T-cell (primary cell): ENCODE results near the gene MYLK3. TPM values are rescaled to one million over a fixed set of nuclear protein-coding genes. Genes with fewer than 3 reads are reported as not detected.
"Not testable (repeated sequence)": the region's sequence is repeated elsewhere in the genome, so short reads cannot be mapped to it uniquely, and the experiment has no call there.

Source experiments
- ATAC-seq, 4 experiments: fragments of 200-7000 bp in 3 of 4; fragments of 150-1000 bp in 1 of 4; cut with Tn5 transposase; replicated peaks in 1 of 4; 1 replicate in 3 of 4; 2 replicates in 1 of 4; pipeline ENCODE4 v1.10.0; 2021; ENCODE audit warnings: moderate library complexity in 3 of 4, mild to moderate bottlenecking in 2 of 4, moderate number of reproducible peaks in 1 of 4
- CTCF ChIA-PET, 2 donors: fragments of 300-600 bp; sonication (Branson Sonifier 250); formaldehyde crosslinking; loops; one replicate each; lab custom pipeline; 2022; ENCODE audit warnings: antibody characterized with exemption in 2 of 2; lab: Charles Lee
- POLR2A ChIA-PET, 2 donors: fragments of 300-600 bp; sonication (Branson Sonifier 250); formaldehyde crosslinking; loops; one replicate each; lab custom pipeline; 2022; ENCODE audit warnings: antibody characterized with exemption in 2 of 2; lab: Charles Lee
- DNase-seq, 35 experiments: peaks; one replicate each; pipeline versions ENCODE4 v3.0.0 to v3.0.0-alpha.2; 2013 to 2023
- H3K27ac ChIP-seq: one replicate; pipeline ENCODE4 v1.5.1; 2013; ENCODE audit warnings: low read length
- H3K27me3 ChIP-seq, 2 experiments: replicated peaks in 1 of 2; 1 replicate in 1 of 2; 2 replicates in 1 of 2; pipeline versions ENCODE4 v1.6.1 to v1.7.0; 2013; ENCODE audit warnings: low read length in 1 of 2, mixed read lengths in 1 of 2; ENCODE audit not compliant: control insufficient read depth in 2 of 2, insufficient read depth in 2 of 2; ENCODE audit errors: extremely low read depth in 1 of 2
- H3K36me3 ChIP-seq, 2 donors: 1 replicate in 1 of 2; 2 replicates in 1 of 2; pipeline versions ENCODE4 v1.6.1 to v1.7.0; 2013; ENCODE audit warnings: low read length in 1 of 2; ENCODE audit not compliant: control insufficient read depth in 2 of 2, insufficient read depth in 1 of 2; ENCODE audit errors: extremely low read depth in 1 of 2
- H3K4me1 ChIP-seq, 2 experiments: 1 replicate in 1 of 2; 2 replicates in 1 of 2; pipeline versions ENCODE4 v1.6.1 to v1.7.0; 2013; ENCODE audit warnings: low read length in 2 of 2, mixed read lengths in 1 of 2; ENCODE audit not compliant: insufficient read depth in 2 of 2, control insufficient read depth in 1 of 2; ENCODE audit errors: extremely low read depth in 1 of 2
- H3K4me3 ChIP-seq, 2 donors: 1 replicate in 1 of 2; 2 replicates in 1 of 2; pipeline versions ENCODE4 v1.5.1 to v1.7.0; 2013; ENCODE audit warnings: mild to moderate bottlenecking in 2 of 2, low read length in 1 of 2, moderate library complexity in 1 of 2; ENCODE audit not compliant: control insufficient read depth in 1 of 2; ENCODE audit errors: extremely low read depth in 1 of 2
- H3K9me3 ChIP-seq: 2 replicates; pipeline ENCODE4 v1.7.0; 2013
- H3K27ac Mint-ChIP-seq, 2 donors: one replicate each; pipeline ENCODE4 v1.8.0; 2020 to 2021; ENCODE audit warnings: mild to moderate bottlenecking in 2 of 2, mixed read lengths in 2 of 2
- H3K27me3 Mint-ChIP-seq, 2 donors: one replicate each; pipeline ENCODE4 v1.8.0; 2021 to 2022; ENCODE audit warnings: mixed read lengths in 2 of 2
- H3K36me3 Mint-ChIP-seq: one replicate; pipeline ENCODE4 v1.8.0; 2021; ENCODE audit warnings: mixed read lengths
- H3K4me1 Mint-ChIP-seq, 3 donors: one replicate each; pipeline ENCODE4 v1.8.0; 2020 to 2022; ENCODE audit warnings: mixed read lengths in 3 of 3, mild to moderate bottlenecking in 1 of 3
- H3K4me3 Mint-ChIP-seq, 3 donors: one replicate each; pipeline ENCODE4 v1.8.0; 2020 to 2022; ENCODE audit warnings: mild to moderate bottlenecking in 3 of 3, mixed read lengths in 3 of 3, moderate library complexity in 3 of 3
- H3K9me3 Mint-ChIP-seq, 3 donors: one replicate each; pipeline ENCODE4 v1.8.0; 2020 to 2022; ENCODE audit warnings: mixed read lengths in 3 of 3
- WGBS: methylation state at CpG from one replicate; pipeline ENCODE4 v1.1.5; 2013; ENCODE audit warnings: missing lambda C conversion rate; ENCODE audit not compliant: insufficient coverage; 5-methylcytosine and 5-hydroxymethylcytosine counted together
- total RNA-seq, 35 experiments: library from RNA in 6 of 35; stranded (reverse) in 6 of 35; fragments of 120-200 nt in 1 of 35; gene quantifications; one replicate each; pipeline versions ENCODE4 v1.2.1 to v1.2.4 and lab custom pipeline; 2013 to 2026

MYLK3 gene
- total RNA-seq, 5 donors from 2014 or later (not counting 1 experiment from before 2014, with no cell fraction given), result 0.03 to 0.50 (median 0.03) TPM; not detected in 2

DNA sequence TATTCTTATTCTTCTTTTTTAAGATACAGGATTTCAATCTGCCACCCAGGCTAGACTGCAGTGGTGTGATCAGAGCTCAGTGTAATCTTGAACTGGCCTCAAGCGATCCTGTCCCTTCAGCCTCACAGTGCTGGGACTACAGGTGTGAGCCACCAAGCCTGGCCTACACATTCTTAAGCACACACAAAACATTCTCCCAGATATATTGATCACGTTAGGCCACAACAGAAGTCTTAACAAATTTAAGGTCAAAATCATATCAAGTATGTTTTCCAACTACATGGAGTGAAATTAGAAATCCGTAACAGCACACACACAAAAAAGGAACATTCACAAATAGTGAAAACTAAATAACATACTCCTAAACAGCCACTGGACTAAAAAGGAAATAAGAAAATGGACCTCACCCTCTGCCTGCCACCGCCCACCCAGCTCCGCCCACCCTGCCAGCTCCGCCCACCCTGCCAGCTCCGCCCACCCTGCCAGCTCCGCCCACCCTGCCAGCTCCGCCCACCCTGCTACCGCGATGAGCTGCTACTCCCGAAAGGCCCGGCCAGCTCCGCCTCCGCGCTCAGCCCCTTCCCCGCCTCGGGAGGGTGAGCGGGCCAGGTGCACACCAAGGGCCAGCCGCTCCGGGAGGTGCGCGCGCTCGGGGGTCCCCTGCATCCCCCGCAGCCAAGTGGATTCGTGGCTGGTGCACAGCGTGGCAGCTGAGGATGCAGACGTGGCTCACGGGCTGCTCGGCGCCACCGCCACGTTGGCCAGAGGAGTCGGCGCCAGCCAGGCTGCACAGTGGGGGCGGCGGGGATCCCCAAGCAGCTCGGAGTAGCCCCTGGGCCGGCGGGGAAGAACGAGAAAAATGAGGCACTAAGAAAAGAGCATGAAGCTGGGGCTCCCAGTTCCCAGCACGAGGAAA is 41.6 kb upstream of the MYLK3 start:
- H3K27me3 Mint-ChIP-seq, result no peaks in the 10 kb centered on the region
- POLR2A ChIA-PET, result interaction anchor here (0.6 to 1.0 kb wide), 6 partner anchors 10 to 1595 kb away, joined by 3 to 9 read pairs (median 6); partner anchors contain the start of gene SIAH1 (in 1 of the 2)
- H3K4me3 Mint-ChIP-seq, result peak overlapping the region; percentile 78 to 81 (median 80)
- peak overlapping the region; percentile 80 to 88 for H3K27ac Mint-ChIP-seq
- Histone ChIP-seq H3K36me3 (no peaks in the 10 kb centered on the region), H3K27ac (peak overlapping the region; percentile 52), H3K27me3 (no peaks in the 10 kb centered on the region), H3K9me3 (no peaks in the 10 kb centered on the region), H3K4me1 (peaks cover 3 to 7% of the 10 kb centered on the region in 2 experiments), H3K4me3 (peak overlapping the region; percentile 28 to 67)
- peak; percentile 98 to 99 (median 98) for ATAC-seq
- CTCF ChIA-PET, result interaction anchor here (0.5 to 1.3 kb wide), 9 partner anchors 8 to 185 kb away, joined by 3 to 8 read pairs (median 4); no protein-coding TSS in a partner anchor
- peaks cover 9% of the 10 kb centered on the region for H3K36me3 Mint-ChIP-seq
- peaks cover 6 to 26% (median 16%) of the 10 kb centered on the region in 3 donors for H3K4me1 Mint-ChIP-seq
- 4% methylated on average over 29 of the region's 43 CpGs for WGBS
- H3K9me3 Mint-ChIP-seq, result peaks cover 14 to 19% (median 14%) of the 10 kb centered on the region in 3 donors
- DNase-seq, result peak; percentile 56 to 86 (median 72)

DNA sequence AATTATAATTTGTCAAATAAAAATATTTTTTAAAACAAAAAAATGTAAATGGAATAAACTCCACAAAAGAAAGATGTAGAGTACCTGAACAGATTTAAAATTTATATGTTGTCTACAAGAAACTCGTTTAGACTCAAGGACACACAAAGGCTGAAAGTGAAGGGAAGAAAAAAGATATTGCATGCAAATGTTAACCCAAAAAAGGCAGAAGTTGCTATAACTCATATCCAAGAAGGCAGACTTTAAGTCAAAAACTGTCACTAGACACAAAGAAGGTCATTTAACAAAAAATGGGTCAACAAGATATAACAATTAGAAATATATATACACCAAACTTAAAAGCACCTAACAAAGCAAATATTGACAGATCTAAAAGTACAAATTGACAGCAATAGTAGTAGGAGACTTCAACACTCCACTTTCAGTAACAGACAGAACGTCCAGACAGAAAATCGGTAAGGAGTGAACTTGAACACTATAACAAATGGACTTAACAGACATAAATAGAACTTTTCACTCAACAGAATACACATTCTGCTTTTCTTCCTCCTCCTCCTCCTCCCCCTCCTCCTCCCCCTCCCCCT is 40.8 kb upstream of the MYLK3 start:
- no peaks in the 10 kb centered on the region for H3K36me3 ChIP-seq
- H3K4me1 ChIP-seq, result peaks cover 3 to 7% of the 10 kb centered on the region in 2 experiments
- Mint-ChIP-seq H3K4me1 (peaks cover 6 to 26% (median 16%) of the 10 kb centered on the region in 3 donors), H3K27me3 (no peaks in the 10 kb centered on the region), H3K27ac (peak overlapping the region; percentile 53 to 62), H3K36me3 (peaks cover 5% of the 10 kb centered on the region), H3K9me3 (peaks cover 9 to 14% (median 12%) of the 10 kb centered on the region in 3 donors), H3K4me3 (peak overlapping the region in 2 of 3 donors; percentile 80 to 81)
- ChIA-PET CTCF (interaction anchor here in 1 of 2 donors (0.5 to 1.0 kb wide), 2 partner anchors 44 to 57 kb away, joined by 3 to 6 read pairs; no protein-coding TSS in a partner anchor), POLR2A (interaction anchor here (0.7 to 1.0 kb wide), 2 partner anchors 11 to 98 kb away, joined by 4 to 9 read pairs; no protein-coding TSS in a partner anchor)
- ATAC-seq (no peak), DNase-seq (peak in 1 of 35 experiments; percentile 11)
- H3K27ac ChIP-seq, result no peak overlapping the region
- H3K4me3 ChIP-seq, result no peak overlapping the region
- no peaks in the 10 kb centered on the region for H3K27me3 ChIP-seq
- H3K9me3 ChIP-seq, result no peaks in the 10 kb centered on the region
- no CpG with 5 or more reads among the region's 3 CpGs for WGBS

- ChIA-PET CTCF (interaction anchor here (0.5 to 0.7 kb wide), 3 partner anchors 42 to 101 kb away, joined by 3 to 7 read pairs (median 3); no protein-coding TSS in a partner anchor), POLR2A (interaction anchor here in 1 of 2 donors (0.6 kb wide), 1 partner anchor 1820 kb away, joined by 5 read pairs; no protein-coding TSS in a partner anchor)
- Mint-ChIP-seq H3K36me3 (peaks cover 5% of the 10 kb centered on the region), H3K27ac (no peak overlapping the region), H3K4me1 (peaks cover 6 to 26% (median 16%) of the 10 kb centered on the region in 3 donors), H3K27me3 (no peaks in the 10 kb centered on the region), H3K9me3 (peaks cover 9 to 10% (median 9%) of the 10 kb centered on the region in 3 donors), H3K4me3 (no peak overlapping the region)
- Histone ChIP-seq H3K4me1 (peaks cover 3 to 7% of the 10 kb centered on the region in 2 experiments), H3K27ac (no peak overlapping the region), H3K4me3 (no peak overlapping the region), H3K36me3 (no peaks in the 10 kb centered on the region), H3K9me3 (no peaks in the 10 kb centered on the region), H3K27me3 (no peaks in the 10 kb centered on the region)
- WGBS, result no CpG with 5 or more reads among the region's 1 CpG
- DNase-seq (no peak), ATAC-seq (no peak)
These were observed 39.8 kb upstream of the MYLK3 start for GRCh38 chr16:46787909-46788308.

GRCh38 chr16:46785076-46785845 is 37.1 kb upstream of the MYLK3 start:
- ATAC-seq, result no peak
- ChIA-PET CTCF (interaction anchor here in 1 of 2 donors (0.6 kb wide), 1 partner anchor 9 kb away, joined by 6 read pairs; no protein-coding TSS in a partner anchor), POLR2A (interaction anchor here in 1 of 2 donors (0.6 kb wide), 1 partner anchor 164 kb away, joined by 3 read pairs; the partner anchor contains the start of gene SHCBP1)
- 100% methylated on average over 1 of the region's 3 CpGs for WGBS
- H3K4me3 Mint-ChIP-seq, result no peak overlapping the region
- peaks cover 9 to 10% (median 9%) of the 10 kb centered on the region in 3 donors for H3K9me3 Mint-ChIP-seq
- H3K36me3 Mint-ChIP-seq, result peaks cover 5% of the 10 kb centered on the region
- no peak overlapping the region for H3K27ac Mint-ChIP-seq
- peaks cover 0 to 6% of the 10 kb centered on the region in 2 experiments for H3K4me1 ChIP-seq
- H3K9me3 ChIP-seq, result no peaks in the 10 kb centered on the region
- no peak for DNase-seq
- H3K27me3 Mint-ChIP-seq, result peaks cover 0 to 3% of the 10 kb centered on the region in 2 donors
- no peak overlapping the region for H3K27ac ChIP-seq
- no peak overlapping the region for H3K4me3 ChIP-seq
- H3K27me3 ChIP-seq, result peaks cover 0 to under 1% of the 10 kb centered on the region in 2 experiments
- no peaks in the 10 kb centered on the region for H3K36me3 ChIP-seq
- H3K4me1 Mint-ChIP-seq, result peaks cover 6 to 19% (median 10%) of the 10 kb centered on the region in 3 donors

DNA sequence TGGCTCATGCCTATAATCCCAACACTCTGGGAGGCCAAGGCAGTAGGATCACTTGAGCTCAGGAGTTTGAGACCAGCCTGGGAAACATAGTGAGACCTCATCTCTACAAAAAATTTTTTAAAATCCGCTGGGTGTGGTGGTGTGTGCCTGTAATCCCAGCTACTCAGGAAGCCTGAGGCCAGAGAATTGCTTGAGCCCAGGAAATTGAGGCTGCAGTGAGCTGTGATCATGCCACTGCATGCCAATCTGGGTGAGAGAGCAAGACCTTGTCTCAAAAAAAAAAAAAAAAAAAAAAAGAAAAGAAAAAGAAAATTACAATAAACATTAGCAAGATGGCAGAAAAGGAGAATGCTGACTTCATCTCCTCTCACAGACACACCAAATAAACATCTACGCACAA is 36.4 kb upstream of the MYLK3 start:
- not testable (repeated sequence) for H3K4me3 ChIP-seq, H3K27me3 Mint-ChIP-seq, DNase-seq, H3K9me3 ChIP-seq, H3K27ac ChIP-seq, H3K36me3 Mint-ChIP-seq, H3K9me3 Mint-ChIP-seq, H3K27me3 ChIP-seq, H3K27ac Mint-ChIP-seq, H3K36me3 ChIP-seq, H3K4me1 ChIP-seq, ATAC-seq, H3K4me3 Mint-ChIP-seq
- 100% methylated on average over 2 of the region's 2 CpGs for WGBS
- ChIA-PET POLR2A (interaction anchor here (0.6 to 0.7 kb wide), 2 partner anchors 86 to 163 kb away, joined by 3 to 8 read pairs; partner anchors contain the start of gene SHCBP1 (in 1 of the 2)), CTCF (interaction anchor here in 1 of 2 donors (0.6 kb wide), 2 partner anchors 8 to 1653 kb away, joined by 5 to 6 read pairs; no protein-coding TSS in a partner anchor)
- H3K4me1 Mint-ChIP-seq, result peaks cover 5 to 14% (median 6%) of the 10 kb centered on the region in 3 donors
